Endothelial cell of umbilical vein (primary cell): ENCODE measurements around the gene SMARCC1.

Experiments used
- FOS ChIP-seq: IDR thresholded peaks from 2 replicates; pipeline ENCODE4 v1.6.1; 2011; ENCODE audit warnings: mild to moderate bottlenecking, low read length, moderate library complexity, borderline replicate concordance; ENCODE audit not compliant: insufficient read depth
- POLR2A ChIP-seq: IDR thresholded peaks from 2 replicates; pipeline ENCODE4 v1.6.1; 2012; ENCODE audit warnings: low read depth, mild to moderate bottlenecking, control low read depth, low read length
- TF ChIP-seq, protein P1 (sequence below), 2 donors: IDR thresholded peaks; 1 replicate in 1 of 2; 2 replicates in 1 of 2; pipeline ENCODE4 v1.5.1; 2011; ENCODE audit warnings: low read length in 2 of 2, mild to moderate bottlenecking in 2 of 2, moderate library complexity in 2 of 2, control low read depth in 1 of 2, inconsistent platforms in 1 of 2, low read depth in 1 of 2; ENCODE audit not compliant: insufficient read depth in 1 of 2; ENCODE audit errors: extremely low read depth in 1 of 2

DNA sequence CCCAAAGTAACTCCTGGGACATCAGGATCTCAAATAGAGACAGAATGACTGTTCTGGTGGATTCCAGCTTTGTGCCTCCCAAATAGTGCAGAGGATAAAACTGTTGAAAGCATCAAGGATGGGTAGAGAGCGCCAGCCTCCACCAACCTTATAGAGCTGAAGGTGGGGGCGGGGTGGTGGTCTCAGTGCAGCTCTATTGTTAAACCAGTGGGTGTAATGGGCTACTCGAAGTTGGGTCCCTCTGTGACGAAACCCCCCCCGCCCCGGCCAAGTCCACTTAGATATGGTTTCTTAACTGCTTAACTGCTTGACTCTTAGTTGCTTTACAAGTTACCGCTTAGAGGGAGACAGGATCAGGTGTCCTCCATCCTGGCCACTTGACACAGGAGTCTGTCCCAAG, 43.9 kb upstream of the SMARCC1 start:
- no peak for TF ChIP-seq POLR2A
- TF ChIP-seq FOS, result no peak
- TF ChIP-seq, protein P1, sequence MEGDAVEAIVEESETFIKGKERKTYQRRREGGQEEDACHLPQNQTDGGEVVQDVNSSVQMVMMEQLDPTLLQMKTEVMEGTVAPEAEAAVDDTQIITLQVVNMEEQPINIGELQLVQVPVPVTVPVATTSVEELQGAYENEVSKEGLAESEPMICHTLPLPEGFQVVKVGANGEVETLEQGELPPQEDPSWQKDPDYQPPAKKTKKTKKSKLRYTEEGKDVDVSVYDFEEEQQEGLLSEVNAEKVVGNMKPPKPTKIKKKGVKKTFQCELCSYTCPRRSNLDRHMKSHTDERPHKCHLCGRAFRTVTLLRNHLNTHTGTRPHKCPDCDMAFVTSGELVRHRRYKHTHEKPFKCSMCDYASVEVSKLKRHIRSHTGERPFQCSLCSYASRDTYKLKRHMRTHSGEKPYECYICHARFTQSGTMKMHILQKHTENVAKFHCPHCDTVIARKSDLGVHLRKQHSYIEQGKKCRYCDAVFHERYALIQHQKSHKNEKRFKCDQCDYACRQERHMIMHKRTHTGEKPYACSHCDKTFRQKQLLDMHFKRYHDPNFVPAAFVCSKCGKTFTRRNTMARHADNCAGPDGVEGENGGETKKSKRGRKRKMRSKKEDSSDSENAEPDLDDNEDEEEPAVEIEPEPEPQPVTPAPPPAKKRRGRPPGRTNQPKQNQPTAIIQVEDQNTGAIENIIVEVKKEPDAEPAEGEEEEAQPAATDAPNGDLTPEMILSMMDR (IDR thresholded peaks at IDR 0.05; ENCODE audit: extremely low read depth in 1 of 2, insufficient read depth in 1 of 2, low read depth in 1 of 2, low read length in 2 of 2), result no peak
